ENCODE data around the gene RNASE2.

The RNASE2 gene

DNA sequence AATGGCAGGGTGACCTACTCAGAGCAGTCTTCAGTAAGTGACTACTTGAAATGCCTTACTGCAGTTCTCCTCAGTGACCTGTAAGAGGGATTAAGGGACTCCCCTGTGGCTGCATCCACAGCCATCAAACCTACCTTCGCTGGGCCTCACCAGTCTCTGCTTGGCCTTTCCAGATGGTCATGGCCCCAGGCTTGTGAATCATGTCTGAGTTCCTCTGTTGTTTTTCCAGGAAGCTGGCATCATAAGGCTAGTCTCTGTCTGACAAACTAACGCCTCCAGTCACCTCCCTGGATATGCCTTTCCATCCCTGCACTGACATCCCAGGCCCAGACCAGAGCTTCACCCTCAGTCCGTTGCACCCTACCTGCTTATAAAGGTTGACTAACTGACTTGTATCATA, 14.0 kb downstream of the RNASE2 start:
- no peaks in the 10 kb centered on the region for H3K27me3 ChIP-seq (ENCODE audit: insufficient read depth, low read depth)
- no peak for TF ChIP-seq CTCF (conservative IDR thresholded peaks at IDR 0.05; ENCODE audit: low read depth, low read length)
- H3K4me1 ChIP-seq (ENCODE audit: low read depth, poor library complexity, severe bottlenecking), result peaks cover 11% of the 10 kb centered on the region
- H4K20me1 ChIP-seq (ENCODE audit: insufficient read depth), result no peaks in the 10 kb centered on the region
- H2AFZ ChIP-seq (ENCODE audit: low read depth), result no peak overlapping the region
- no peak overlapping the region for H3K4me3 ChIP-seq (IDR thresholded peaks at IDR 0.05; ENCODE audit: insufficient read depth, low read depth, low read length)
- H3K4me2 ChIP-seq, result no peak overlapping the region
- H3K27ac ChIP-seq, result no peak overlapping the region
- H3K9ac ChIP-seq, result no peak overlapping the region
- H3K79me2 ChIP-seq (ENCODE audit: insufficient read depth, low read depth), result no peaks in the 10 kb centered on the region
- H3K36me3 ChIP-seq (ENCODE audit: insufficient read depth), result no peaks in the 10 kb centered on the region

DNA sequence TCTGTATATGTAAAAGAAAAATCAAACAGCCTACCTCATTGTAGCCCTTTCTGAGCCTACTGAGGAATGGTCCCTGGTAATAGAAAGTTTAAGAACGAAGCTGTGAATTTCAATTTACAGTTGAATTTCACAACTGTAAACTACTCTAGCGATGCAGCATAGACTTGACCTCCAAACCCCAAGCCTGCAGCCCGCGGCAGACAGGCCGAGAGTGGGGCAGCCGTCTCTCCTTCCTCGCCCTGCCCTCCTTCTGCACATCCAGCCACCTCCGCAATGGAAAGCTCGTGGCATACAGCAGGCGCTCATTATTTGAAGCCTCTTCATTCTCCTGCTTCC, 15.3 kb downstream of the RNASE2 start:
- Histone ChIP-seq H4K20me1 (ENCODE audit: insufficient read depth) (no peaks in the 10 kb centered on the region), H3K4me3 (IDR thresholded peaks at IDR 0.05; ENCODE audit: insufficient read depth, low read depth, low read length) (no peak overlapping the region), H3K4me1 (ENCODE audit: low read depth, poor library complexity, severe bottlenecking) (peaks cover 11% of the 10 kb centered on the region), H3K9ac (peak overlapping the region; percentile 56; the same call in 1 of the 2 replicates), H3K79me2 (ENCODE audit: insufficient read depth, low read depth) (no peaks in the 10 kb centered on the region), H3K36me3 (ENCODE audit: insufficient read depth) (no peaks in the 10 kb centered on the region), H2AFZ (ENCODE audit: low read depth) (peak overlapping the region; percentile 93), H3K27ac (no peak overlapping the region), H3K27me3 (ENCODE audit: insufficient read depth, low read depth) (no peaks in the 10 kb centered on the region), H3K4me2 (peak overlapping the region; percentile 44)
- no peak for TF ChIP-seq CTCF (conservative IDR thresholded peaks at IDR 0.05; ENCODE audit: low read depth, low read length)

DNA sequence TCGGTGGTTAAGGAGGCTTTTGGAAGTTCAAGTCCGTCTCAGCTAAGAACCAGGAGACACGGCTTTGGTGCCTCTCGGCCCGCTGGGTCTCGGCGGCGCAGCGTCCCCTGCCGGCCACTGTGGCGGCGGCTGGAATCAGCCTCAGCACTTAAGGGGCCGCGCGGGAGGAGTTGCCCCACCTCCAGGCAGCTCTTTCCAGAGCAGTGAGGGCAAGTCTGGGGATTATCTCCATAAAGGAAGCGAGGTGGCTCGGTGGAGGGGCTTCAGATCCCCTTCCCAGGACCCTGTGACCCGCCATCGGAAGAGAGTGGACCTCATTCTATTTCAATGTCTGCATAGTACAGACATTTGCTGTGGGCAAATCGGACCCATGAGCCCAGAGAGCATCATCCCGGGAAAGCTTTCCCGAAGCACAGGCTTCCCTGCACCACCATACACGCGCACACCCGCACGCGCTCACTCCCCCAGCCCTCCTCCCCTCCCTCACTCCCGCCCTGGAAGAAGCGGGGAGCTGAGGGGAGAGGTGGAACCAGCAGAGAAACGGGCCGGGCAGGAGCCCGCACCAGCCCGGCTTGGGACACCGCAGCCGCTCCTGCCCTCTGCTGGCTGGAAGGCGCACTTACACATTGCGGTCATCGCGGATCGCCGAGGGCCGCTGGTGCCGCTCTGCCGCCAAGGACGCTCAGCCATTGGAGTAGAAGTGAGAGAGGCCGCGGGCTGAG, 15.9 kb downstream of the RNASE2 start:
- H3K27ac ChIP-seq, result no peak overlapping the region
- peak; percentile 73 for TF ChIP-seq CTCF (conservative IDR thresholded peaks at IDR 0.05; ENCODE audit: low read depth, low read length)

GRCh38 chr14:20971705-20972021, 16.4 kb downstream of the RNASE2 start:
- no peaks in the 10 kb centered on the region for H3K79me2 ChIP-seq (ENCODE audit: insufficient read depth, low read depth)
- H3K4me2 ChIP-seq, result peak overlapping the region; percentile 44; the same call in 1 of the 2 replicates
- H3K36me3 ChIP-seq (ENCODE audit: insufficient read depth), result no peaks in the 10 kb centered on the region
- no peak overlapping the region for H3K27ac ChIP-seq
- H3K4me1 ChIP-seq (ENCODE audit: low read depth, poor library complexity, severe bottlenecking), result peaks cover 11% of the 10 kb centered on the region
- H3K4me3 ChIP-seq (IDR thresholded peaks at IDR 0.05; ENCODE audit: insufficient read depth, low read depth, low read length), result no peak overlapping the region
- peak overlapping the region; percentile 93 for H2AFZ ChIP-seq (ENCODE audit: low read depth)
- H3K9ac ChIP-seq, result no peak overlapping the region
- H4K20me1 ChIP-seq (ENCODE audit: insufficient read depth), result no peaks in the 10 kb centered on the region
- TF ChIP-seq CTCF (conservative IDR thresholded peaks at IDR 0.05; ENCODE audit: low read depth, low read length), result no peak
- H3K27me3 ChIP-seq (ENCODE audit: insufficient read depth, low read depth), result no peaks in the 10 kb centered on the region

More for the DNA sequence above, 15.9 kb downstream of the RNASE2 start:
- no peaks in the 10 kb centered on the region for H4K20me1 ChIP-seq (ENCODE audit: insufficient read depth)
- H3K79me2 ChIP-seq (ENCODE audit: insufficient read depth, low read depth), result no peaks in the 10 kb centered on the region
- H3K4me1 ChIP-seq (ENCODE audit: low read depth, poor library complexity, severe bottlenecking), result peaks cover 11% of the 10 kb centered on the region
- H2AFZ ChIP-seq (ENCODE audit: low read depth), result peak overlapping the region; percentile 93
- peak overlapping the region; percentile 44 for H3K4me2 ChIP-seq
- no peaks in the 10 kb centered on the region for H3K27me3 ChIP-seq (ENCODE audit: insufficient read depth, low read depth)
- H3K4me3 ChIP-seq (IDR thresholded peaks at IDR 0.05; ENCODE audit: insufficient read depth, low read depth, low read length), result no peak overlapping the region
- no peaks in the 10 kb centered on the region for H3K36me3 ChIP-seq (ENCODE audit: insufficient read depth)
- peak overlapping the region; percentile 56; the same call in 1 of the 2 replicates for H3K9ac ChIP-seq

Measured in KMS-11 (cell line).